Neural cell (in vitro differentiated cells): ENCODE data around the gene ZWINT.

Source experiments
- CTCF ChIP-seq: fragments of 450-650 bp; IDR thresholded peaks from 2 replicates; pipeline ENCODE4 v1.5.1; 2014; ENCODE audit warnings: antibody characterized with exemption, mild to moderate bottlenecking, moderate library complexity; ENCODE audit not compliant: poor library complexity, severe bottlenecking
- EP300 ChIP-seq: fragments of 450-650 bp; conservative IDR thresholded peaks from 2 replicates; pipeline ENCODE4 v1.6.1; 2014; ENCODE audit warnings: antibody characterized with exemption, mild to moderate bottlenecking, moderate library complexity; ENCODE audit not compliant: poor library complexity, severe bottlenecking
- EZH2 ChIP-seq: fragments of 200-600, 300-800 bp; shearing (Covaris generic), sonication (generic); IDR thresholded peaks from 2 replicates; pipeline ENCODE4 v1.6.1; 2014; ENCODE audit warnings: antibody characterized with exemption, low read length, borderline replicate concordance, mild to moderate bottlenecking; ENCODE audit not compliant: insufficient read depth, poor library complexity, severe bottlenecking
- TAF1 ChIP-seq: IDR thresholded peaks from 2 replicates; pipeline ENCODE4 v1.6.1; 2012; ENCODE audit warnings: low read depth

GRCh38 chr10:56316603-56317002 lies 44.5 kb downstream of the ZWINT start:
- TF ChIP-seq CTCF (no peak), EZH2 (no peak), TAF1 (no peak), EP300 (no peak)
